ENCODE data around the gene FKBP2. TPM values are rescaled to one million over a fixed set of nuclear protein-coding genes. Genes with fewer than 3 reads are reported as not detected.

FKBP2 gene
- total RNA-seq, 1 experiment from 2014 or later: 41.0 TPM

GRCh38 chr11:64208796-64209562 lies 31.9 kb upstream of the FKBP2 start:
- no peaks in the 10 kb centered on the region for H3K23me2 ChIP-seq (ENCODE audit: insufficient read length, low read depth, low read length, poor library complexity, severe bottlenecking)
- no peak overlapping the region for H3K56ac ChIP-seq (ENCODE audit: insufficient read length, low read depth, low read length)
- TF ChIP-seq CTCF (conservative IDR thresholded peaks at IDR 0.05): no peak
- Mint-ChIP-seq H3K36me3 (ENCODE audit: insufficient read depth in 1 of 3, low read depth in 3 of 3) (peaks cover 11 to 53% (median 42%) of the 10 kb centered on the region in 3 experiments), H3K4me3 (no peak overlapping the region; a peak in 1 of 5 replicates), H3K27ac (peak overlapping the region; percentile 77 to 92 (median 82); a peak in 6 of 7 replicates), H3K9me3 (no peaks in the 10 kb centered on the region; a peak in 1 of 5 replicates), H3K27me3 (ENCODE audit: low read depth) (no peaks in the 10 kb centered on the region), H3K4me1 (peaks cover 7% of the 10 kb centered on the region in 2 experiments)
- H3K4ac ChIP-seq (ENCODE audit: low read depth, low read length): no peak overlapping the region
- H3K9me3 ChIP-seq (ENCODE audit: control insufficient read depth, low read depth, low read length): no peaks in the 10 kb centered on the region
- H4K8ac ChIP-seq (replicated peaks; ENCODE audit: insufficient read length, low read depth, low read length): no peak overlapping the region
- H2BK12ac ChIP-seq (ENCODE audit: insufficient read length, low read depth, low read length): no peak overlapping the region
- no peak overlapping the region for H2AK5ac ChIP-seq (ENCODE audit: insufficient read length, low read length)
- no peak for DNase-seq
- no peak overlapping the region for H3K14ac ChIP-seq (ENCODE audit: insufficient read depth, low read length)
- H3K27me3 ChIP-seq (ENCODE audit: insufficient read depth, low read length): no peaks in the 10 kb centered on the region
- H3K18ac ChIP-seq (ENCODE audit: insufficient read length, low read depth, low read length): no peak overlapping the region
- no peak overlapping the region for H4K91ac ChIP-seq (ENCODE audit: insufficient read length, low read depth, low read length)
- no peak overlapping the region for H2BK15ac ChIP-seq (ENCODE audit: low read depth, low read length)
- WGBS (ENCODE audit: extremely low coverage, insufficient read length, low lambda C conversion rate): no CpG with 5 or more reads among the region's 18 CpGs
- no peak overlapping the region for H2BK20ac ChIP-seq (ENCODE audit: low read depth, low read length, poor library complexity, severe bottlenecking)
- H3K4me2 ChIP-seq (ENCODE audit: insufficient read depth, insufficient read length, low read length): no peak overlapping the region
- H2BK120ac ChIP-seq (ENCODE audit: low read depth, low read length, poor library complexity, severe bottlenecking): no peak overlapping the region
- no peaks in the 10 kb centered on the region for H4K20me1 ChIP-seq (ENCODE audit: control insufficient read depth, insufficient read depth, insufficient read length)
- H3K23ac ChIP-seq (ENCODE audit: insufficient read length, low read depth, low read length): no peak overlapping the region
- H3K9ac ChIP-seq (ENCODE audit: extremely low read depth, insufficient read length, low read length): no peak overlapping the region
- no peak overlapping the region for H4K5ac ChIP-seq (ENCODE audit: insufficient read length, low read depth, low read length)
- no peaks in the 10 kb centered on the region for H3K4me1 ChIP-seq (ENCODE audit: insufficient read depth, low read length)
- no peak overlapping the region for H2BK5ac ChIP-seq (ENCODE audit: insufficient read length, low read length)
- no peaks in the 10 kb centered on the region for H3K79me2 ChIP-seq (ENCODE audit: insufficient read depth, low read length)
- no peaks in the 10 kb centered on the region for H3K79me1 ChIP-seq (ENCODE audit: insufficient read depth, low read depth, low read length, poor library complexity, severe bottlenecking)
- H3K27ac ChIP-seq (ENCODE audit: insufficient read length, low read depth, low read length): no peak overlapping the region
- no peak overlapping the region for H3T11ph ChIP-seq (ENCODE audit: low read length)
- no peak overlapping the region for H2AFZ ChIP-seq (ENCODE audit: low read length)
